Vagina (tissue), 2 donors: ENCODE measurements around the gene CNTNAP5.

Source experiments
- CTCF ChIP-seq, 3 experiments: fragments of 450-650 bp in 2 of 3; fragments of 200-600 bp in 1 of 3; sonication (generic) in 1 of 3; IDR thresholded peaks; one replicate each; pipeline ENCODE4 v1.5.1; 2017 to 2019; ENCODE audit warnings: antibody characterized with exemption in 3 of 3, mild to moderate bottlenecking in 2 of 3, moderate library complexity in 2 of 3
- POLR2A ChIP-seq, 2 donors: fragments of 450-650 bp; IDR thresholded peaks; one replicate each; pipeline ENCODE4 v1.6.1; 2017; ENCODE audit warnings: antibody characterized with exemption in 2 of 2, mild to moderate bottlenecking in 2 of 2, moderate library complexity in 2 of 2

DNA sequence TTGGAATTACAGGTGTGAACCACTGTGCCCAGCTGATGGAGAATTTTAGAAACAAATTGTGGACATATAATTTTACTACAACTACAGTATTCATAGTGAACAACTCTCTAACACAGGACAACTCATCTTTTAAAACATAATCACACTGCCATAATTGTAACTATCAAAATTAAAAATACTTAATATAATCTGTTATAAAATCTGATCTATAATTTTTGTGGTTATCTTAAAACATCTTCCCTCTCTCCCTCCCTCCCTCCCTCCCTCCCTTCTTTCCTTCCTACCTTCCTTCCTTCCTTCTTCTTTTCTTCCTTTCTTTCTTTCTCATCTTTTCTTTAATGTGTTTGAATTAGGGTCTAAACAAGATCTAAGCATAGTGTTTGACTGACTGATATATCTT, 577.7 kb downstream of the CNTNAP5 start:
- no peak for TF ChIP-seq POLR2A (IDR thresholded peaks at IDR 0.05)
- TF ChIP-seq CTCF (IDR thresholded peaks at IDR 0.05): no peak
